H1 (cell line): ENCODE results near the gene TMEM182. TPM values are rescaled to one million over a fixed set of nuclear protein-coding genes. Genes with fewer than 3 reads are reported as not detected.

ENCODE experiments used
- CTCF ChIA-PET: fragments of 300-600 bp; sonication (Branson Sonifier 250); formaldehyde crosslinking; loops from one replicate; lab custom pipeline; 2021; ENCODE audit not compliant: partially characterized antibody; lab: Charles Lee
- POLR2A ChIA-PET: fragments of 300-600 bp; sonication (Branson Sonifier 250); formaldehyde crosslinking; loops from one replicate; lab custom pipeline; 2021; ENCODE audit warnings: inconsistent platforms; ENCODE audit not compliant: partially characterized antibody; lab: Charles Lee
- DNase-seq, 2 experiments: peaks; one replicate each; pipeline versions ENCODE4 v3.0.0 to v3.0.0-alpha.2; 2010 to 2022; ENCODE audit warnings: low spot score in 2 of 2, low read depth in 1 of 2, mixed read lengths in 1 of 2
- FAIRE-seq: peaks from 2 replicates; lab custom pipeline; 2011; peaks lifted over from hg19 to GRCh38; lab: Jason Lieb, UNC
- H2AFZ ChIP-seq: 2 replicates; pipeline ENCODE4 v1.8.1; 2012; ENCODE audit warnings: low read length, inconsistent platforms
- H2AK5ac ChIP-seq: 2 replicates; pipeline ENCODE4 v1.6.1; 2013; ENCODE audit warnings: low read depth, low read length
- H2BK120ac ChIP-seq: replicated peaks from 2 replicates; pipeline ENCODE3; 2013; ENCODE audit warnings: low read depth, low read length, inconsistent platforms
- H2BK12ac ChIP-seq: 2 replicates; pipeline ENCODE4 v1.6.1; 2013; ENCODE audit warnings: low read depth, low read length
- H2BK15ac ChIP-seq: 2 replicates; pipeline ENCODE4 v1.6.1; 2013; ENCODE audit warnings: low read length
- H2BK20ac ChIP-seq: 2 replicates; pipeline ENCODE4 v1.6.1; 2013; ENCODE audit warnings: low read length
- H2BK5ac ChIP-seq: 2 replicates; pipeline ENCODE4 v1.6.1; 2013; ENCODE audit warnings: low read depth, low read length
- H3K14ac ChIP-seq: 2 replicates; pipeline ENCODE4 v1.6.1; 2013; ENCODE audit warnings: inconsistent platforms; ENCODE audit not compliant: insufficient read length
- H3K18ac ChIP-seq: 2 replicates; pipeline ENCODE4 v1.6.1; 2013; ENCODE audit warnings: low read length; ENCODE audit errors: extremely low read depth
- H3K23ac ChIP-seq: 2 replicates; pipeline ENCODE4 v1.6.1; 2013; ENCODE audit warnings: inconsistent platforms; ENCODE audit not compliant: insufficient read length
- H3K23me2 ChIP-seq: 2 replicates; pipeline ENCODE4 v1.6.1; 2013; ENCODE audit warnings: low read depth, low read length
- H3K27ac ChIP-seq: 2 replicates; pipeline ENCODE4 v1.6.1; 2011; ENCODE audit warnings: low read depth, low read length, inconsistent platforms
- H3K27me3 ChIP-seq, 4 experiments: replicated peaks in 1 of 4; 1 replicate in 1 of 4; 2 replicates in 3 of 4; pipeline versions ENCODE4 v1.6.1 to v1.8.1; 2011 to 2013; ENCODE audit warnings: low read length in 3 of 4, mild to moderate bottlenecking in 3 of 4, inconsistent platforms in 2 of 4, mixed read lengths in 2 of 4, moderate library complexity in 1 of 4; ENCODE audit not compliant: control insufficient read depth in 3 of 4, insufficient read depth in 3 of 4; ENCODE audit errors: extremely low read depth in 1 of 4
- H3K36me3 ChIP-seq, 4 experiments: 2 replicates each; pipeline versions ENCODE4 v1.6.1 to v1.8.1; 2011 to 2013; ENCODE audit warnings: mild to moderate bottlenecking in 4 of 4, low read length in 3 of 4, moderate library complexity in 2 of 4, control low read depth in 1 of 4, inconsistent platforms in 1 of 4; ENCODE audit not compliant: insufficient read depth in 4 of 4, control insufficient read depth in 2 of 4
- H3K4ac ChIP-seq: replicated peaks from 2 replicates; pipeline ENCODE3; 2013; ENCODE audit warnings: low read length, low read depth, mixed read lengths, inconsistent platforms; ENCODE audit not compliant: insufficient read length
- H3K4me1 ChIP-seq, 4 experiments: replicated peaks in 1 of 4; 1 replicate in 1 of 4; 2 replicates in 3 of 4; pipeline versions ENCODE4 v1.6.1 to v1.8.1; 2011 to 2013; ENCODE audit warnings: low read length in 3 of 4, inconsistent platforms in 2 of 4, mixed read lengths in 1 of 4; ENCODE audit not compliant: insufficient read depth in 4 of 4, control insufficient read depth in 3 of 4
- H3K4me2 ChIP-seq, 2 experiments: 2 replicates each; pipeline versions ENCODE4 v1.6.1 to v1.8.1; 2011 to 2013; ENCODE audit warnings: low read depth in 2 of 2, low read length in 2 of 2, control low read depth in 1 of 2, inconsistent platforms in 1 of 2, mild to moderate bottlenecking in 1 of 2; ENCODE audit not compliant: insufficient read depth in 1 of 2
- H3K4me3 ChIP-seq, 4 experiments: fragments of 200-600, 300-600 bp in 1 of 4; sonication (generic), shearing (Covaris generic), sonication (Bioruptor Twin) in 1 of 4; 2 replicates each; pipeline versions ENCODE4 v1.5.1 to v1.8.1; 2011 to 2016; ENCODE audit warnings: low read length in 4 of 4, low read depth in 3 of 4, control low read depth in 2 of 4, inconsistent platforms in 2 of 4, mild to moderate bottlenecking in 2 of 4, mixed read lengths in 1 of 4, moderate library complexity in 1 of 4; ENCODE audit not compliant: insufficient read depth in 2 of 4; ENCODE audit errors: extremely low read depth in 1 of 4
- H3K56ac ChIP-seq: replicated peaks from 2 replicates; pipeline ENCODE3; 2013; ENCODE audit warnings: low read depth, mild to moderate bottlenecking, mixed read lengths, low read length, inconsistent platforms; ENCODE audit not compliant: insufficient read length
- H3K79me1 ChIP-seq: 2 replicates; pipeline ENCODE4 v1.6.1; 2013; ENCODE audit warnings: low read depth, low read length, control low read depth
- H3K79me2 ChIP-seq, 2 experiments: 2 replicates each; pipeline versions ENCODE4 v1.6.1 to v1.8.1; 2012 to 2013; ENCODE audit warnings: low read length in 2 of 2, mild to moderate bottlenecking in 2 of 2, inconsistent platforms in 1 of 2; ENCODE audit not compliant: insufficient read depth in 2 of 2, control insufficient read depth in 1 of 2
- H3K9ac ChIP-seq, 4 experiments: replicated peaks in 1 of 4; 1 replicate in 1 of 4; 2 replicates in 3 of 4; pipeline versions ENCODE4 v1.6.1 to v1.8.1; 2011 to 2013; ENCODE audit warnings: low read depth in 3 of 4, low read length in 3 of 4, control low read depth in 2 of 4, mild to moderate bottlenecking in 2 of 4, moderate library complexity in 2 of 4, inconsistent platforms in 1 of 4; ENCODE audit errors: extremely low read depth in 1 of 4
- H3K9me3 ChIP-seq, 2 experiments: 2 replicates each; pipeline versions ENCODE4 v1.6.1 to v1.8.1; 2012 to 2013; ENCODE audit warnings: mild to moderate bottlenecking in 2 of 2, moderate library complexity in 2 of 2, control low read depth in 1 of 2, inconsistent platforms in 1 of 2, low read depth in 1 of 2, low read length in 1 of 2, mixed read lengths in 1 of 2; ENCODE audit not compliant: insufficient read depth in 2 of 2
- H4K20me1 ChIP-seq, 2 experiments: replicated peaks in 1 of 2; 2 replicates each; pipeline versions ENCODE3 to v1.8.1; 2011 to 2013; ENCODE audit warnings: inconsistent platforms in 2 of 2, low read length in 2 of 2, mild to moderate bottlenecking in 1 of 2; ENCODE audit not compliant: insufficient read depth in 2 of 2, control insufficient read depth in 1 of 2
- H4K5ac ChIP-seq: 2 replicates; pipeline ENCODE4 v1.6.1; 2013; ENCODE audit warnings: low read length, low read depth, mixed read lengths, inconsistent platforms; ENCODE audit not compliant: insufficient read length
- H4K8ac ChIP-seq: 2 replicates; pipeline ENCODE4 v1.8.0; 2013; ENCODE audit warnings: mild to moderate bottlenecking, moderate library complexity, low read length, inconsistent platforms; ENCODE audit not compliant: insufficient read depth; ENCODE audit errors: extremely low read depth
- H4K91ac ChIP-seq: replicated peaks from 2 replicates; pipeline ENCODE3; 2013; ENCODE audit warnings: low read length, mixed read lengths, inconsistent platforms; ENCODE audit not compliant: insufficient read length
- CBX5 ChIP-seq: fragments of 300-800, 300-1000 bp; sonication (generic); IDR thresholded peaks from 2 replicates; pipeline ENCODE4 v1.7.1; 2016; ENCODE audit warnings: antibody characterized with exemption, low read length, low read depth
- HDAC2 ChIP-seq, 2 experiments: fragments of 300-600 bp in 1 of 2; sonication (generic) in 1 of 2; IDR thresholded peaks; 2 replicates each; pipeline ENCODE4 v1.6.1; 2011 to 2012; ENCODE audit warnings: low read depth in 2 of 2, low read length in 2 of 2, mild to moderate bottlenecking in 2 of 2, moderate library complexity in 2 of 2, borderline replicate concordance in 1 of 2, inconsistent platforms in 1 of 2
- HDAC6 ChIP-seq: IDR thresholded peaks from one replicate; pipeline ENCODE4 v1.7.1; 2012; ENCODE audit warnings: low read depth, mild to moderate bottlenecking, inconsistent platforms, low read length, moderate library complexity
- JUN ChIP-seq: IDR thresholded peaks from 2 replicates; pipeline ENCODE4 v1.6.1; 2011; ENCODE audit warnings: low read depth, mild to moderate bottlenecking, improper control_type of control experiment, low read length
- JUND ChIP-seq: IDR thresholded peaks from 2 replicates; pipeline ENCODE4 v1.6.1; 2011; ENCODE audit warnings: mild to moderate bottlenecking, improper control_type of control experiment, low read length
- KDM1A ChIP-seq: fragments of 200-600, 300-600 bp; sonication (generic); IDR thresholded peaks from 2 replicates; pipeline ENCODE4 v1.7.1; 2016; ENCODE audit warnings: mild to moderate bottlenecking, low read length, borderline replicate concordance
- RAD21 ChIP-seq, 2 experiments: IDR thresholded peaks in 1 of 2; conservative IDR thresholded peaks in 1 of 2; 2 replicates each; pipeline ENCODE4 v1.6.1; 2011; ENCODE audit warnings: low read depth in 2 of 2, low read length in 2 of 2, improper control_type of control experiment in 1 of 2, inconsistent platforms in 1 of 2, mild to moderate bottlenecking in 1 of 2, moderate library complexity in 1 of 2
- RFX5 ChIP-seq: IDR thresholded peaks from 2 replicates; pipeline ENCODE4 v1.6.1; 2011; ENCODE audit warnings: low read depth, low read length, improper control_type of control experiment, borderline replicate concordance
- RNF2 ChIP-seq: fragments of 200-900, 300-1000 bp; sonication (generic); IDR thresholded peaks from 2 replicates; pipeline ENCODE4 v1.7.1; 2016; ENCODE audit warnings: borderline replicate concordance, low read depth, mild to moderate bottlenecking, antibody characterized with exemption, low read length; ENCODE audit not compliant: poor library complexity, severe bottlenecking; ENCODE audit errors: missing control alignments
- SIRT6 ChIP-seq: IDR thresholded peaks from one replicate; pipeline ENCODE4 v1.7.1; 2012; ENCODE audit warnings: low read length, inconsistent platforms
- SP4 ChIP-seq: IDR thresholded peaks from 2 replicates; pipeline ENCODE4 v1.6.1; 2012; ENCODE audit warnings: low read length, inconsistent platforms
- TAF7 ChIP-seq: optimal IDR thresholded peaks from 2 replicates; pipeline ENCODE3; 2011; ENCODE audit warnings: low read depth, mild to moderate bottlenecking, inconsistent platforms, low read length, moderate library complexity, borderline replicate concordance
- WGBS, 2 experiments: shearing (Covaris generic) in 1 of 2; methylation state at CpG; one replicate each; pipeline versions ENCODE4 v1.1.6 to v1.1.7; 2013 to 2015; ENCODE audit warnings: low lambda C conversion rate in 2 of 2, mixed read lengths in 2 of 2, inconsistent platforms in 1 of 2, low coverage in 1 of 2, missing lambda C conversion rate in 1 of 2; ENCODE audit not compliant: insufficient replicate concordance in 2 of 2, insufficient coverage in 1 of 2, insufficient read length in 1 of 2; ENCODE audit errors: extremely low coverage in 1 of 2, missing lambda C conversion rate in 1 of 2; 5-methylcytosine and 5-hydroxymethylcytosine counted together
- polyA plus RNA-seq, 7 experiments: library from polyadenylated mRNA; depleted of rRNA in 3 of 7; stranded (reverse) in 5 of 7; unstranded in 2 of 7; fragments of >200 nt in 5 of 7; fragments of 200-250 nt in 2 of 7; gene quantifications; 1 replicate in 5 of 7; 2 replicates in 1 of 7; 4 replicates in 1 of 7; pipeline versions ENCODE4 v1.2.1 to v1.2.3, GENCODE V29; 2011 to 2013; ENCODE audit warnings: missing spikeins in 2 of 7, mixed read lengths in 2 of 7
- total RNA-seq: library from RNA; stranded (reverse); fragmentation: NEBNext Ultra II Directional; extraction: Animal tissue kit (Norgen Biotek cat#: 25700); gene quantifications from 2 replicates; pipeline ENCODE4 v1.2.1, GENCODE V29; 2021

TMEM182 gene
- total and polyA plus RNA-seq, 2 of the 8 experiments (the other 6 are each of a cell fraction or from before 2014, with no cell fraction given): 3.1 to 4.3 TPM

DNA sequence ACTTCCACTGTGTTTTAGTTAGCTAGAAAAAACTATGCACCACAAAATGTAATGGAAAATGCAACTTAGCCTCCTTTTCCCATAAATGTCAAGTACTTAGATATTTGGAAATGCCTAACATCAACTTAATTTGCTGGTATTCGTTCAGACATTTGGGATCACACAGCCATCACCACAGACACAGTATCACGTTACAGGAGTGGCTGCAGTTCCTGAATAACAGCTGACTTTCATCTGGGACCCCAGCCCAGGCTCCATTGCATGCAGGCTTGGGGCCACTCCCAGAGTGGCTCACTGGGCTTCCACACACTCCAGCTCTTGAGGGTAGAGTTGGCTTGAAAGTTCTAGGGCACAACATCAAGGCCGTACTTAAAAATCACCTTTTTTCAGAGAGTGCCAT, 9.3 kb downstream of the TMEM182 start:
- 92% methylated on average over 3 of the region's 3 CpGs; no CpG with 5 or more reads in 1 of the 2 experiments for WGBS, 2 experiments
- Histone ChIP-seq H3K36me3 (no peaks in the 10 kb centered on the region), H3K56ac (no peak overlapping the region), H2BK15ac (no peak overlapping the region), H3K27ac (no peak overlapping the region), H3K14ac (no peak overlapping the region), H3K18ac (no peak overlapping the region), H3K79me2 (no peaks in the 10 kb centered on the region), H2BK20ac (no peak overlapping the region), H4K5ac (no peak overlapping the region), H3K9ac (no peak overlapping the region), H3K79me1 (no peaks in the 10 kb centered on the region), H3K27me3 (no peaks in the 10 kb centered on the region), H3K9me3 (no peaks in the 10 kb centered on the region)
- CTCF ChIA-PET: interaction anchor here (1.3 kb wide), 1 partner anchor 18 kb away, joined by 4 read pairs; no protein-coding TSS in a partner anchor
- no peak for TF ChIP-seq CBX5
- TF ChIP-seq SIRT6: no peak
- no peak for TF ChIP-seq TAF7
- no peak for TF ChIP-seq RNF2
- TF ChIP-seq JUN: no peak
- no peak for TF ChIP-seq HDAC6
- no peak for TF ChIP-seq RFX5
- TF ChIP-seq KDM1A: no peak
- TF ChIP-seq JUND: no peak
- no peak for TF ChIP-seq HDAC2 (IDR thresholded peaks at IDR 0.05; ENCODE audit: borderline replicate concordance in 1 of 2, low read depth in 2 of 2, low read length in 2 of 2)
- no peak for TF ChIP-seq RAD21 (IDR thresholded peaks at IDR 0.05 in 1 of 2, conservative IDR thresholded peaks at IDR 0.05 in 1 of 2; ENCODE audit: low read depth in 2 of 2, low read length in 2 of 2)
- TF ChIP-seq SP4: no peak
- TF ChIP-seq, all 59 proteins: peak for 0
- Histone ChIP-seq H3K23me2 (no peaks in the 10 kb centered on the region), H4K20me1 (no peaks in the 10 kb centered on the region), H3K4me1 (no peaks in the 10 kb centered on the region), H3K4me3 (no peak overlapping the region), H2AK5ac (no peak overlapping the region), H4K8ac (no peak overlapping the region), H2BK5ac (no peak overlapping the region), H3K4me2 (no peak overlapping the region), H2AFZ (no peak overlapping the region), H3K23ac (no peak overlapping the region), H4K91ac (no peak overlapping the region), H2BK12ac (no peak overlapping the region), H3K4ac (no peak overlapping the region), H2BK120ac (no peak overlapping the region)
- POLR2A ChIA-PET: no interaction called here
- DNase-seq: no peak
- no peak for FAIRE-seq
